G401 (cell line): Measurements from ENCODE around the gene MRTFA. TPM values are rescaled to one million over a fixed set of nuclear protein-coding genes. Genes with fewer than 3 reads are reported as not detected.
"Not testable (repeated sequence)": the region's sequence is repeated elsewhere in the genome, so short reads cannot be mapped to it uniquely, and the experiment has no call there.

Experiments
- DNase-seq: peaks from one replicate; pipeline ENCODE4 v3.0.0-alpha.2; 2015; ENCODE audit warnings: low spot score
- in situ Hi-C: cut with HindIII; loops from 2 replicates; pipeline ENCODE4 v1.10.0; 2016; ENCODE audit warnings: low sequenced_read_pairs, mixed read lengths
- total RNA-seq: library from RNA; depleted of rRNA; stranded (reverse); fragments of >200 nt; shearing (Covaris generic); gene quantifications from 2 replicates; pipeline ENCODE4 v1.2.3, GENCODE V29; 2014

Gene MRTFA
- total RNA-seq, 1 experiment from 2014 or later, result 11.0 TPM

DNA sequence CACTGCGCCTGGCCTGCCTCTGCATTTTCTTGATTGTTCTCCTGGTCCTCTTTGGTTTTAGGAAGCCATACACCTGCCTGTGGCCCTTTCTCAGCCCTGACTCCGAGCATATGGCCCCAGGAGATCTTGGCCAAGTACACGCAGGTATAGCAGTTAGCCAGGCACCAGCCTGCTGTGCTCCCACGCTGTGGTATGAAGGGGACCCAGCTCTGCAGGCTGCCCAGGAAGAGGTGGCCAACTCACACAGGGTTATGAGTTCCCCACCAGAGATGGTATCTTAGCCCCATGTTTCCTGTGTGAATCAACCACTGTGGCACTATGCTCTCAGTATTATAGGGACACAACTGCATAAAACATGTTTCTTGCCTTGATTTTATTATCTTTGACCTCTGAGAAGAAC lies 235.0 kb downstream of the MRTFA start:
- in situ Hi-C loops, result no loop called here
- no peak for DNase-seq

- in situ Hi-C loops, result no loop called here
- DNase-seq, result no peak
These were observed 236.4 kb downstream of the MRTFA start for GRCh38 chr22:40400159-40400558.

DNA sequence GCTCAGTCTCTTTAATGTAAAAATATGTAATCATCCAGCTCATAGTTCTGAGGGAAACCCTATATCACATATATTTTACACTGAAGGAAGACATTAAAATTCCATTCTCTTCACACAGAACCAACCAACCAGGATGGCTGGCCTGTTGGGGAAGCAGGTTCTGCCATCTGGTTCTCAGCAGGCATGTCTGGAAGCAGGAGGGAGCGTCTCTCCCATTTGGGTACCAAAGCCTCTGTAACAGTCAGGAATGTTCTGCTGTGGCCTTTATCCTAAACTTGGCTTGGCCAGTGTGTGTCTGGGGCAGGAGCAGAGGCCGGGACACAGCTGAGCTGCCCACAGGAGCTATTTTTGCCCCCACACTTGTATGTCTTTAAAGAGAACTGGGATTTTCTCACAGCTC lies 236.9 kb downstream of the MRTFA start:
- DNase-seq, result peak; percentile 88
- in situ Hi-C loops, result no loop called here

DNA sequence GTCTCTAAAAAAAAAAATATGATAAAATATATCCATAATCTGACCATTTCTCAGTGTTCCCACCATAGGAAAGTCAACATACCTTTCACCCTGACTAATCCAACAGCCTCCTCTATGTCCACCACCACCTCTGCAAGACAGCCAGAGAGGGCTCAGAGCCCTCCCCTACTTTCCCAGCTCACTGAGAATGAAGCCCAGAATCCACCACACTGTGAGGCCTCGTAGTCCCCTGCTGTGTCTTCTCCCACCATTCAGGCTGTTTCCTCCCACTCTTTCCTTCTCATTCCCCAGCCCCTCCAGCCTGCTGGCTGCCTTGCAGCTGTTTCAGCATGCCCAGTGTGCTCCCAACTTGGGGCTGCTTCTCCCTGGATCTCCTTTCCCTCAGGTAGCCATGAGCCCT lies 239.1 kb downstream of the MRTFA start:
- in situ Hi-C loops, result no loop called here

GRCh38 chr22:40396882-40397281 lies 239.6 kb downstream of the MRTFA start:
- DNase-seq, result no peak
- in situ Hi-C loops, result no loop called here

More for the DNA sequence above, 239.1 kb downstream of the MRTFA start:
- DNase-seq, result no peak

DNA sequence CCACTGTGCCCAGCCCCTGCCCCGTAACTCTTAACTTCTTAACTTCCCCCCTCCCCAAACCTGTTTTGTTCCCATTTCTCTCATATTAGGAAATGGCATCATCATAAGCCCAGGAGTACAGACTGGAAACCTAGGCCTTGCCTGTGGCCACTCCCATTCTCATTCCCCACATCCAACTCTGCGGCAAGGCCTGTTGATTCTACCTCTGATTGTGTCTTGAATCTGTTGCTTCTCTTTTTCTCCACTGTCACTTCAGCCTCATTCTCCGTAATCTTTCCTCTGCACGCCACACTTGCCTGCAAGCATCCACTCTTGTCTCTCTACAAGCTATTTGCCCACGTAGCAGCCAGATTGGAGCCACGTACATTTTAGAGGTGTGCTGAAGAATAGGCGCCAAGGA lies 240.9 kb downstream of the MRTFA start:
- in situ Hi-C loops, result no loop called here
- DNase-seq, result no peak

GRCh38 chr22:40394607-40395006 lies 241.9 kb downstream of the MRTFA start:
- DNase-seq, result no peak
- in situ Hi-C loops, result no loop called here

DNA sequence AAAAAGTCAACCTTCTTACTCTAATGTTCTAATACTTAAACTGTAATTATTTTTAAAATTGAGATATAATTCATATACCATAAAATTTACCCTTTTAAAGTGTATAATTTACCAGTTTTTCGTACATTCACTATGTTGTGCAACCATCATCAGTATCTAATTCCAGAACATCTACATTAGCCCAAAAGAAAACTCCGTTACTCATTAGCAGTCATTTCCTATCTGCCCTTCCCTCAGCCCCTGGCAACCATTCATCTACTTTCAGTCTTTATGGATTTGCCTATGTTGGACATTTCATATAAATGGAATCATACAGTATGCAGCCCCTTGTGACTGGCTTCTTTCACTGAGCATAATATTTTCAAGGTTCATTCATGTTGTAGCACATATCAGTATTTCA lies 243.9 kb downstream of the MRTFA start:
- in situ Hi-C loops, result no loop called here
- DNase-seq, result no peak

- DNase-seq, result no peak
These were observed 245.1 kb downstream of the MRTFA start for GRCh38 chr22:40391417-40391816.

DNA sequence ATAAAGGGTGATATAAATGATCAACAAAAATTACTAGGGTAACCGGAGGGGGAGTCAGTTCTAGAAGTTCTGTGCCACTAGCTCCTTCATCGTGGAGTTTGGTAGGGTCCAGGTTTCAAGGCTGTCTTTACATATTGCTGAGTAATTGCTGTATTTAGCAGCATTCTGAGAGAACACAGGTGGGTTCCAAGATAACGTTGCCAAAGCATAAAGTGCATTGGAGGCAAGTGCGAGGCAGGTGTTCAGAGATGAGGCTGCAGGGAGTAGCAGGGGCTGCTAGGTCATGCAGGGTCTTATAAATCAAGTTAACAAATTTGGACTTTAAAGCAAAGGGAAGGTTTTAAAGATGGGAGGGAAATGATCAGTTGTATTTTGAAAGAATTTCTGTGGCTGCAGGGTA lies 248.3 kb downstream of the MRTFA start:
- DNase-seq, result no peak
- in situ Hi-C loops, result no loop called here

More at GRCh38 chr22:40391417-40391816, 245.1 kb downstream of the MRTFA start:
- in situ Hi-C loops, result no loop called here

DNA sequence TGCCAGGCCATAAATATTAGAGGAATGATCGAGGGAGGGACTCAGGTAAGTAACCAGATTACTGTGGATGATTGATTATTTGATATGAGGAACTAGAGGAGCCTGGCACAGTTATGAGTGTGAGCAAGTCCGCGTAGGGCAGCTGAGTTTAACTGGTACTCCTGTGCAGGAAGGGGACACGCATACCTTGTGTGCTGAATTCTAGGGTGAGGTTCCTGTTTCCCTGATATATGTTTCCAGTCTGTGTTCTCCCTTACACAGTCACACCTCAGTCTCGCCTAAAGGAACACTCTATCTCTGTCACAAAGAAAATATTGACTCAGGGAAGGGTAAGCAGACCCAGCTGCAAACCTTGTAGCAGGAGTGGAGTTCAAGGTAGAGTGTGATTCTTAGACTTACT lies 248.8 kb downstream of the MRTFA start:
- DNase-seq, result no peak
- in situ Hi-C loops, result no loop called here

- DNase-seq, result no peak
- in situ Hi-C loops, result no loop called here
These were observed 251.3 kb downstream of the MRTFA start for GRCh38 chr22:40385036-40385782.

DNA sequence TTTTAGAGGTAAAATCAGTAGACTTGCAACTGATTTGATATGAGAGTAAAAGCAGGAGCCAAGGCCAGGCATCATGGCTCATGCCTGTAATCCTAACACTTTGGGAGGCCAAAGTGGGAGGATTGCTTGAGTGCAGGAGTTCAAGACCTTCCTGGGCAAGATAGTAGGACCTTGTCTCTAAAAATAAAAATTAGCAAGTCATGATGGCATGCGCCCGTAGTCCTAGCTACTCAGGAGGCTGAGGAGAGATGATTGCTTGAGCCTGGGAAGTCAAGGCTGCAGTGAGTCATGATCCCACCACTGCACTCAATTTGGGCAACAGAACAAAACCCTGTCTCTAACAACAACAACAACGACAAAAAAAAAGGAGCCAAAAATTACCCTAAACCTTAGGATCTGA lies 252.6 kb downstream of the MRTFA start:
- DNase-seq, result no peak
- in situ Hi-C loops, result no loop called here

DNA sequence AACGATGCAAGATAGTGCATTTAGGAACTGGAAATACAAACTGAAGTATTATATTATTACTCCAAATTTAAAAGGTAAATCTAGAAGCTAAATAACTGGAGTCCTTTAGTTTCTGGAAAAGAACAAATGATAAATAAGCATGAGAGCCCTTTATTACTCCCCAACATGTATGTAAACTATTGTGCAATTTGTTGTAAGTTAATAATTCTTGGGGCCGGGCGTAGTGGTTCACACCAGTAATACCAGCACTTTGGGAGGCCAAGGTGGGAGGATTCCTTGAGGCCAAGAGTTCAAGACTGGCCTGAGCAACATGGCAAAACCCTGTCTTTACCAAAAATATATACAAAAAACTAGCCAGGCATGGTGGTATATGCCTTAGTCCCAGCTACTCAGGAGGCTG lies 255.1 kb downstream of the MRTFA start:
- in situ Hi-C loops, result no loop called here
- DNase-seq, result no peak

DNA sequence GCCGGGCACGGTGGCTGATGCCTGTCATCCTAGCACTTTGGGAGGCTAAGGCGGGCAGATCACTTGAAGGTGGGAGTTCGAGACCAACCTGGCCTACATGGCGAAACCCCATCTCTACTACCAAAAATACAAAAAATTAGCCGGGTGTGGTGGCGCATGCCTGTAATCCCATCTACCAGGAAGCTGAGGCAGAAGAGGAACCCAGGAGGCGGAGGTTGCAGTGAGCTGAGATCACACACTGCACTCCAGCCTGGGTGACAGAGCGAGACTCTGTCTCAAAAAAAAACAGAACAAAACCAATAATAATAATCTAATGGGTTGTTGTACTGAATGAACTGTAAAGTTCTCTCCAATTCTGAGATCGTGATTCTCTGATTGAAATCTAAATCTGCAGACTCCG lies 258.1 kb downstream of the MRTFA start:
- DNase-seq, in situ Hi-C loops: not testable (repeated sequence)

- in situ Hi-C loops, result no loop called here
- DNase-seq, result no peak
These were observed 258.6 kb downstream of the MRTFA start for GRCh38 chr22:40377931-40378330.

DNA sequence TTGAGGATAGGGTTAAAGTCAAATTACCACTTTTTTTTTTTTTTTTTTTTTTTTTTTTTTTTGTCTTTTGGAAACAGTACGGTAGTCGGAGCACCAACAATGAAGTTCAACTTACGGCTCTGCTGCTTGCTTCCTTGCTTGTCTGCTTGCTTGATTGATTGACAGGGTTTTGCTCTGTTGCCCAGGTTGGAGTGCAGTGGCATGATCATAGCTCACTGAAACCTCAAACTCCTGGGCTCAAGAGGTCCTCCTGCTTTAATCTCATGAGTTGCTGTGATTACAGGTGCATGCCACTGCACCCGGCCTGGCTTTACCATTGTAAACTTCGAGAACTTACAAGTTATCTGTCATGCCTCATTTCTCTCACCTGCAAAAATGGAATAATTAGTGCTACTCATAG lies 260.4 kb downstream of the MRTFA start:
- DNase-seq, result no peak
- in situ Hi-C loops, result no loop called here

DNA sequence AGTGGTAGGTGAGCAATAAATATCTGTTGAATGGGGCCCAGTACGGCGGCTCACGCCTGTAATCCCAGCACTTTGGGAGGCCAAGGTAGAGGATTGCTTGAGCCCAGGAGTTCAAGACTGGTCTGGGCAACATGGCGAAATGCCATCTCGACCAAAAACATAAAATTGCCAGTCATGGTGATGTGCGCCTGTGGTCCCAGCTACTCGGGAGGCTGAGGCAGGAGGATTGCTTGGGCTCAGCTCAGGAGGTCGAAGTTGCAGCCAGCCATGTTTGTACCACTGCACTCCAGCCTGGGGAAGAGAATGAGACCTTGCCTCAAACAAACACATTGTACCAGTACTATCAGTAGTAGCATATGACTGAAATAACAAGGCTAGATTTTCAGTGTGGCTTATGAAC lies 262.0 kb downstream of the MRTFA start:
- in situ Hi-C loops, result no loop called here
- DNase-seq, result no peak

- in situ Hi-C loops, result no loop called here
- DNase-seq, result no peak
These were observed 267.7 kb downstream of the MRTFA start for GRCh38 chr22:40368836-40369235.

DNA sequence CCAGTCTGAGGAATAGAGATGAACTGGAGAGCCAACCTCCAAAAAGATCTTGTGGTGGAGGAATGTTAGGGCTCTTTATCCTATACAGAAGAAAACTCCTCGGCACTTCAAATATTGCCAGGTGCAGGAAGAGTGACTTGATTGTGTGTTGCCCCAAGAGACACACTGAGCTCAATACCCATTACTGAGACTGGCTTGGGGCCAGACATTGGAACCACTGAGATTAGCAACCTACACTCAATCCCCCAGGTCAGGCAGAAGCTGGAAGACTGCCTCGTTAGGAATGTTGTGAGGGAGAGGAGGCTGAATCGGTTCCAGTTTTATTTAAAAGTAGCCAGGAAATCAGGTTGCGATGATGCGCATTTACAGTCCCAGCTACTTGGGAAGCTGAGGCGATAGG lies 268.5 kb downstream of the MRTFA start:
- in situ Hi-C loops, result no loop called here
- no peak for DNase-seq

- DNase-seq, result no peak
- in situ Hi-C loops, result no loop called here
These were observed 269.2 kb downstream of the MRTFA start for GRCh38 chr22:40367342-40367741.
